Skeletal muscle tissue (tissue), 4 donors: ENCODE data around the gene TFR2. TPM values are rescaled to one million over a fixed set of nuclear protein-coding genes. Genes with fewer than 3 reads are reported as not detected.

Source experiments
- H3K27ac ChIP-seq: one replicate; pipeline ENCODE4 v1.7.0; 2013; ENCODE audit warnings: mild to moderate bottlenecking, low read depth, low read length, inconsistent platforms
- H3K27me3 ChIP-seq, 3 donors: one replicate each; pipeline ENCODE4 v1.7.0; 2013; ENCODE audit warnings: low read length in 3 of 3; ENCODE audit not compliant: control insufficient read depth in 3 of 3, insufficient read depth in 3 of 3
- H3K36me3 ChIP-seq, 3 donors: one replicate each; pipeline ENCODE4 v1.7.0; 2013; ENCODE audit warnings: low read length in 3 of 3; ENCODE audit not compliant: control insufficient read depth in 3 of 3, insufficient read depth in 3 of 3
- H3K4me1 ChIP-seq, 3 donors: one replicate each; pipeline ENCODE4 v1.7.0; 2013; ENCODE audit warnings: low read length in 3 of 3, mild to moderate bottlenecking in 3 of 3; ENCODE audit not compliant: control insufficient read depth in 3 of 3, insufficient read depth in 3 of 3
- H3K4me3 ChIP-seq, 3 donors: one replicate each; pipeline ENCODE4 v1.7.0; 2013; ENCODE audit warnings: low read length in 3 of 3
- H3K9ac ChIP-seq, 3 donors: one replicate each; pipeline ENCODE4 v1.7.0; 2013; ENCODE audit warnings: low read length in 3 of 3, mild to moderate bottlenecking in 3 of 3, moderate library complexity in 2 of 3, low read depth in 1 of 3
- H3K9me3 ChIP-seq, 3 donors: one replicate each; pipeline ENCODE4 v1.7.0; 2013; ENCODE audit warnings: low read length in 3 of 3; ENCODE audit not compliant: control insufficient read depth in 3 of 3
- total RNA-seq: library from RNA; depleted of rRNA; stranded (reverse); fragments of >200 nt; gene quantifications from one replicate; pipeline ENCODE4 v1.2.3, GENCODE V29; 2014
- donor health status: Osteomylitis.

The TFR2 gene
- total RNA-seq, 1 donor from 2014 or later: 1.0 TPM

DNA sequence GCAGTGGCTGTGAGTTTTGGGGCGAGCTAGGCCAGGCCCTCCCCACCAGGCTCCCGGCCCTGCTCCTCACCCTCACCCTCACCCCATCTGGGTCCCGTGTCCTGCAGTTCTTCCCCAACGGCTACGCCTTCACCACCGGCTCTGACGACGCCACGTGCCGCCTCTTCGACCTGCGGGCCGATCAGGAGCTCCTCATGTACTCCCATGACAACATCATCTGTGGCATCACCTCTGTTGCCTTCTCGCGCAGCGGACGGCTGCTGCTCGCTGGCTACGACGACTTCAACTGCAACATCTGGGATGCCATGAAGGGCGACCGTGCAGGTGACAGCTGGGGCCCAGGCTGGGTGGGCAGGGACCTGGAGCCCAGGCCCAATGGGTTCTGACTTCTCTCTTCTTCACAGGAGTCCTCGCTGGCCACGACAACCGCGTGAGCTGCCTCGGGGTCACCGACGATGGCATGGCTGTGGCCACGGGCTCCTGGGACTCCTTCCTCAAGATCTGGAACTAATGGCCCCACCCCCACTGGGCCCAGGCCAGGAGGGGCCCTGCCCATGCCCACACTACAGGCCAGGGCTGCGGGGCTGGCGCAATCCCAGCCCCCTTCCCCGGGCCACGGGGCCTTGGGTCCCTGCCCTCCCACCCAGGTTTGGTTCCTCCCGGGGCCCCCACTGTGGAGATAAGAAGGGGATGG is 37.1 kb upstream of the TFR2 start:
- H3K36me3 ChIP-seq: peaks cover 39 to 47% (median 44%) of the 10 kb centered on the region in 3 donors
- H3K9ac ChIP-seq: no peak overlapping the region
- H3K4me1 ChIP-seq: peaks cover 5 to 9% (median 8%) of the 10 kb centered on the region in 3 donors
- H3K27me3 ChIP-seq: no peaks in the 10 kb centered on the region
- H3K27ac ChIP-seq: no peak overlapping the region
- no peaks in the 10 kb centered on the region for H3K9me3 ChIP-seq
- H3K4me3 ChIP-seq: no peak overlapping the region

DNA sequence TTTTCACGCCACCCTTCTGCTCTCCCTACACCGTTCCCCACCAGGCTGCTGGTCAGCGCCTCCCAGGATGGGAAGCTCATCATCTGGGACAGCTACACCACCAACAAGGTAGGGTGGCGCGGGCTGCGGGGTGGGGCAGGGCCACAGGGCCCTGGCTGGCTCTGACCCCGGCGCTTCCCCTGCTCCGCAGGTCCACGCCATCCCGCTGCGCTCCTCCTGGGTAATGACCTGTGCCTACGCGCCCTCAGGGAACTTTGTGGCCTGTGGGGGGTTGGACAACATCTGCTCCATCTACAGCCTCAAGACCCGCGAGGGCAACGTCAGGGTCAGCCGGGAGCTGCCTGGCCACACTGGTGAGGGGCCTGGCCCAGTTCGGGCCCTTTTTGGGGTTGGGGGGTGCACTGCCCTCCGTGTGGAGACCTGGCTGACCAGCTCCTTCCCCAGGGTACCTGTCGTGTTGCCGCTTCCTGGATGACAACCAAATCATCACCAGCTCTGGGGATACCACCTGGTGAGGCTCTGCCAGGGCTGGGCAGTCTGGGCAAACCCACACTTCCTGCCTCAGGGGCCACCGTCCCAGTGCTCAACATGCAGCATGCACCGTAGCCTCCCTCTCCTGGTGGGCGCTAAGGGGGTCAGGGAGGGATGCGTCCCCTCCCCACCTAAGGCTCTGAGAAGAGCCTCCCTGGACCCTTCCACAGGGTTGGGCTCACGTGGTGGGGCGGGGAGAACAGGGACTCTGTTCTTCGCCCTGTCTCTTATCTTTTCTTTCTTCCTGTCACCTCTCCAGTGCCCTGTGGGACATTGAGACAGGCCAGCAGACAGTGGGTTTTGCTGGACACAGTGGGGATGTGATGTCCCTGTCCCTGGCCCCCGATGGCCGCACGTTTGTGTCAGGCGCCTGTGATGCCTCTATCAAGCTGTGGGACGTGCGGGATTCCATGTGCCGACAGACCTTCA is 36.2 kb upstream of the TFR2 start:
- Histone ChIP-seq H3K36me3 (peaks cover 34 to 39% (median 36%) of the 10 kb centered on the region in 3 donors), H3K9me3 (no peaks in the 10 kb centered on the region), H3K9ac (no peak overlapping the region), H3K4me1 (peaks cover 5 to 9% (median 8%) of the 10 kb centered on the region in 3 donors), H3K4me3 (no peak overlapping the region), H3K27ac (no peak overlapping the region), H3K27me3 (no peaks in the 10 kb centered on the region)

DNA sequence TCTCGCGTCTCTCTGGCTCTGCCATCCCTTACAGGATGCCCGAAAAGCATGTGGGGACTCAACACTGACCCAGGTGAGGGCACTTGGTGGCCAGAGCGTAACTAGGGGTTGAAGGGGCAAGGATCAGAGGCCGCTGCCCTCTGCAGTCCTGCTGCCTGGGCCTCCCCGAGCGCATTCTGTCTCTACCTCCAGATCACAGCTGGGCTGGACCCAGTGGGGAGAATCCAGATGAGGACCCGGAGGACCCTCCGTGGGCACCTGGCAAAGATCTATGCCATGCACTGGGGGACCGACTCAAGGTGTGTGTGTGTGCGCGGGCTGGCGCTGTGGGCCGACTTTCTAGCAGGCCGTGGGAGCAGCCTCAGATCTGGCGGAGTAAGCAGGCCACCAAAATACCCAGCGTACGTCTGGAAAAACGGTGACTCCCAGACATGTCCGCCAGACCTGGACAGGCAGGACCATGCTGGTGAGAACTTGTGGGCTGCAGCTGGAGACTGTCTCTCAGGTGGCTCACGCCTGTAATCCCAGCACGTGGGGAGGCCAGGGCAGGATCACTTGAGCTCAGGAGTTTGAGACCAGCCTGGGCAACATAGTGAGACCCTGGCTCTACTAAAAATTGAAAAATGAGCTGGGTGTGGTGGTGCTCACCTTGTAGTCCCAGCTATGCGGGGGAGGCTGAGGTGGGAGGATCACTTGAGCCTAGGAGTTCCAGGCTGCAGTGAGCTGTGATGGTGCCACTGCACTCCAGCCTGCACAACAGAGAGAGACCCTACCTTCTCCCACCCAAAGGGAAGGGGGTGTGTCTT is 35.4 kb upstream of the TFR2 start:
- peaks cover 5 to 9% (median 8%) of the 10 kb centered on the region in 3 donors for H3K4me1 ChIP-seq
- peak overlapping the region in 2 of 3 donors; percentile 45 to 63 for H3K9ac ChIP-seq

DNA sequence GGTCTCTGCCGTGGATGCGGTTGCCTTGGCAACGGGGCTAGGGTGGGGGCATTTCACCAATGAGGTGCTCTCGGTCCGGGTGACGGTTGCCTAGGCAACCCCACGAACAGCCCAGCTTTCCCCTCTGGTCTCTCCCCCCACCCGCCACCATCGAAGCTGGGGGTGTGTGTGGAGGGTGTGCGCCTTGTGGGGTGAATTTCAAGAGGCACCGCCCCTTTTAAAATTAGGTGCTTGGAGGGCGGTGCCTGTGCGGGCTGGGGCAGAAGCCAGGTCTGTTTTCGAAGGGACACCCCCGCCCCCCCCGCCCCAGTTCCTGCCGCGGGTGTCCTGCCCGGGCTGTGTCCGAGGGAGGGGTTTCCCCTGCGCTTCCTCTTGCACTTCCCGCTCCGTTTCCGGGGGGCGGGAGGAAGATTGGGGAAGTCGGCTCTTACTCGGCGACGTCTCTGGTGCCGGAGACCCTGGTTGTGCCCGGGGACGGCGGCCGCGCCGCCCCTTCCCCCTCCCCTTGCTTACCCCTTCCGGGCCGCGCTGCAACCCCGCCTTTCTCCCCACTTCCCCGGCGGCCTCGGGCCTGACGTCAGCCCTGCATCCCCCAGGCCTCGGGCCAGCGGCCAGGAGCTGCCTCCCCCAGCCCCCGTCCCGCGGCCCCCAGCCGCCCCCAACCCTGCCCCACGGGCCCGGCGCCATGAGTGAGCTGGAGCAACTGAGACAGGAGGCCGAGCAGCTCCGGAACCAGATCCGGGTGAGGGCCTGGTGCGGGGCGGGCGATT is 34.4 kb upstream of the TFR2 start:
- H3K27ac ChIP-seq: peak overlapping the region; percentile 98
- peaks cover 22 to 27% (median 24%) of the 10 kb centered on the region in 3 donors for H3K36me3 ChIP-seq
- no peaks in the 10 kb centered on the region for H3K9me3 ChIP-seq
- H3K4me1 ChIP-seq: peaks cover 5 to 9% (median 8%) of the 10 kb centered on the region in 3 donors
- H3K9ac ChIP-seq: peak overlapping the region in 2 of 3 donors; percentile 54 to 62
- H3K4me3 ChIP-seq: peak overlapping the region; percentile 54 to 90 (median 68)
- H3K27me3 ChIP-seq: no peaks in the 10 kb centered on the region

More for the DNA sequence above, 35.4 kb upstream of the TFR2 start:
- Histone ChIP-seq H3K4me3 (peak overlapping the region in 2 of 3 donors; percentile 13 to 24), H3K27ac (peak overlapping the region; percentile 98), H3K36me3 (peaks cover 25 to 32% (median 30%) of the 10 kb centered on the region in 3 donors), H3K9me3 (no peaks in the 10 kb centered on the region), H3K27me3 (no peaks in the 10 kb centered on the region)

DNA sequence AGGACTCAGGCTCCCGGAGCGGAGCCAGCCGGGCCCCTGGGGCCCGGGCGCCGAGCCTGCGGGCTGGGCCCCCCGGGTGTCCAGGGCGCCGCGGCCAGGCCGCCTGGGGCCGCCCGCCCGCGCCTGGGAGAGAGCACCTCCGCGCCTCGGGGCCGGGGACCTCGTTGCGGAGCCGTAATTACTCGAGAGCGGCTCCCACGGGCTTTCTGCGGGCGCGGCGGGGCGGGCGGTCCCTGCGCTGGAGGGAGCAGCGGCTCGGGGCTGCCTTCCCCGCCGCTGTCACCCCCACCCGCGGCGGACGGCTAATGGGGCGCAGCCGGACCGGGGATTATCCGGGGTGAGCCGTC is 33.7 kb upstream of the TFR2 start:
- H3K4me1 ChIP-seq: peaks cover 5 to 9% (median 6%) of the 10 kb centered on the region in 3 donors

DNA sequence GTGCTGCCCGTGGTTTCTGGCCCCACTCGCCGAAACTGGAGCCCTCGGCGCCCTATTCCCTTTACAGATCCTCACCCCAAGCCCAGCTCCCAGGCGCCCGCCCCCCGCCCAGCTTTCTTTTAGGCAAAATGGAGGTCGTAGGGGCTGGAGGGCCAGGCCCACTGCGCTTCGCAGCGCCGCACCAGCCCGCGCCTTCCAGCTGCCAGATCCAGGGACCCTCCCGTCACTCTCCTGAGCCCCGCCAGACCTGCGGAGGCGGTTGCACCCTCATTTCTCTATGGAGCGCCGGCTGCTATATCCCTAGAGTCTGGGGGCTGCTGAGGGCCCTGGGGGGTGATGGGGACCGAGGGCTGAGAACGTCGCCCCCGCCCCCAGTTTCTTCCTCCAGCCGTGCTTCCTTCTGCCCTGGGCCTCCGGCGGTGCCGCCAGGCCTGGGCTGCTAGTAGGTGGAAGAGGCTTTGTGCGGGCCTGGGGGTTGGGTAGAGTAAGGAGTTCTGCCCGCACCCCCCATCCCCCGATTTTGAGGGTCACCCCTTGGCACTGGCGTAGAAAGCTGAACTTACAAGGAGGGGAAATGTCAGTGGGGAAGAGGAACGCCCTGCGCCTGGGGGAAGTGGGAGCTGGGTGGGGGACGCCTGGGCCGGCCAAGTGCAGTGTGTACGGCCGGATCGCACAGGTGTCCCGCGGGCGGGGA is 33.2 kb upstream of the TFR2 start:
- peak overlapping the region; percentile 82 to 95 (median 93) for H3K9ac ChIP-seq
- peaks cover 22 to 26% (median 24%) of the 10 kb centered on the region in 3 donors for H3K36me3 ChIP-seq
- H3K27me3 ChIP-seq: no peaks in the 10 kb centered on the region
- H3K4me3 ChIP-seq: peak overlapping the region; percentile 83 to 90 (median 85)
- peaks cover 4 to 9% (median 5%) of the 10 kb centered on the region in 3 donors for H3K4me1 ChIP-seq
- H3K27ac ChIP-seq: peak overlapping the region; percentile 98
- no peaks in the 10 kb centered on the region for H3K9me3 ChIP-seq

More for the DNA sequence above, 33.7 kb upstream of the TFR2 start:
- Histone ChIP-seq H3K4me3 (peak overlapping the region; percentile 83 to 90 (median 85)), H3K36me3 (peaks cover 22 to 27% (median 24%) of the 10 kb centered on the region in 3 donors), H3K27ac (peak overlapping the region; percentile 98), H3K9me3 (no peaks in the 10 kb centered on the region), H3K9ac (peak overlapping the region; percentile 82 to 95 (median 93)), H3K27me3 (no peaks in the 10 kb centered on the region)

DNA sequence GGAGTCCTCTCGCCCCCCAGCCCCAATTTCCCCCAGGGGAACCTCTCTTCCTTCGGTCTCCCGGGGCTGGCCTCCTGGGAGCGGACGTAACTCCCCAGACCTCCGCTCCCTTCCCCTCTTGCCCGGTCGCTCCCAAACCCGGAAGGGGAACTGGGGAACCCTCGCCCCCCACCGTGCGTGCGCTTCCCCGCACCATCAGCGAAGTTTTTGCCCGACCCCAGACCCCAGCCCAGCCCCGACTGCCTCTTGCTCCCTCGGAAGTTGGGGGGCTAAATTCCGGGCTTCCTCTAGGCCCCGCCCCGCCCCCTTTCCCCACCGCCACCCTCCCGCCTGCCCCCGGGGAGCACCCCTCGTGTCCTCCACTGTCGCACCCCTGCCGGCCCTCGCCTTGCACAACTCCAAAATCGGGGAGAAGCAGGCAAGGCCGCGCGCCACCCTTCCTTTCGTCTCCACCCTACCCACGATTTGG is 32.6 kb upstream of the TFR2 start:
- no peaks in the 10 kb centered on the region for H3K9me3 ChIP-seq
- peak overlapping the region; percentile 98 for H3K27ac ChIP-seq
- H3K9ac ChIP-seq: peak overlapping the region; percentile 87 to 95 (median 93)
- H3K4me1 ChIP-seq: peaks cover 4 to 9% (median 5%) of the 10 kb centered on the region in 3 donors
- H3K36me3 ChIP-seq: peaks cover 22 to 24% (median 22%) of the 10 kb centered on the region in 3 donors
- no peaks in the 10 kb centered on the region for H3K27me3 ChIP-seq
- peak overlapping the region; percentile 83 to 90 (median 85) for H3K4me3 ChIP-seq

DNA sequence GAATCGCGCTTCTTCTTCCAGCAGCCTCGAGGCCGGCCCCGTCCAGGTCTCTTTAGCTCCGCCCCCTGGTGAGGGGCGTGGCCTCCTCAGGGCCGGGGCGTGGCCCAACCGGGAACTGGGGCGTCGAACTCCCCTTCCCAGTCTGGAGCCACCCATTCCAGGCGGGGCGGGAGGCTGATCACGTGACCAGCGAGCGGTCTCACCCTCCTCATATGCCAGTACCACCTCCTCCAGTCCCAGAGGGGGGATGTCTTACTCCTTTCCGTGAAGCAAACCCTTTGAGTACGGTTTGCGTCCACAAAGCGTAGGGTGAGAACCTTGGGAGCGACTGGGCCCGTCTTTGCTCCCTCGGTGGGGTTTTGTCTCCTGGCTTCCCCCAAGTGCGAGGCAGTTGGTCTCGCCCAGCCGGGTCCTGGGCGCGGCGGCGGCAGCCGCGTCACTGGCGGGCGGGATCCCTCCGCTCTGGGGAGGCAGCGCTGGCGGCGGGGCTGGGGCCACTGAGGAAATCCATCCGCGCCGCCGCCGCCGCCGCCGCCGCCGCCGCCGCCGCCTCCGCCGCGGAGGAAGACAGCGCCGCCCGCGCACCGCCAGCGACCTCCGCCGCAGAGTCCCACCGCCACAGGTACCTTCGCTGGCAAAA is 32.1 kb upstream of the TFR2 start, which contains the start of gene GNB2:
Gene GNB2 (plus strand): TSS at position 439 of the 640 bp plus-strand sequence. CDS start 2,526 bp downstream, outside the sequence.
- Histone ChIP-seq H3K36me3 (peaks cover 19 to 21% (median 20%) of the 10 kb centered on the region in 3 donors), H3K27me3 (no peaks in the 10 kb centered on the region), H3K27ac (peak within 1 kb of the TSS; percentile 98), H3K9ac (peak within 1 kb of the TSS; percentile 87 to 95 (median 93)), H3K9me3 (no peaks in the 10 kb centered on the region), H3K4me1 (peaks cover 4 to 9% (median 5%) of the 10 kb centered on the region in 3 donors), H3K4me3 (peak within 1 kb of the TSS; percentile 83 to 90 (median 85))
